ENCODE results near the gene LTBP1. TPM values are rescaled to one million over a fixed set of nuclear protein-coding genes. Genes with fewer than 3 reads are reported as not detected.

The LTBP1 gene
- total RNA-seq, 1 experiment from 2014 or later = 12.5 TPM

- ChIA-PET POLR2A (no interaction called here), CTCF (no interaction called here)
- no peak for TF ChIP-seq POLR2AphosphoS5 (IDR thresholded peaks at IDR 0.05; ENCODE audit: low read depth, low read length)
- no peak for TF ChIP-seq REST (IDR thresholded peaks at IDR 0.05; ENCODE audit: insufficient read depth in 1 of 2, low read depth in 2 of 2, low read length in 1 of 2)
- no peak for TF ChIP-seq CTCF (IDR thresholded peaks at IDR 0.05)
- no peak for TF ChIP-seq SIN3A (IDR thresholded peaks at IDR 0.05; ENCODE audit: borderline replicate concordance, insufficient read depth, low read depth, low read length)
- TF ChIP-seq TCF7L2 (IDR thresholded peaks at IDR 0.05; ENCODE audit: low read depth, low read length) = no peak
- ATAC-seq (no peak), DNase-seq (ENCODE audit: low read depth, low spot score) (no peak)
- Histone ChIP-seq H3K4me3 (ENCODE audit: low read depth in 2 of 2, low read length in 2 of 2) (no peak overlapping the region), H3K27me3 (ENCODE audit: control insufficient read depth, insufficient read depth, low read length) (no peaks in the 10 kb centered on the region), H3K27ac (ENCODE audit: low read length) (no peak overlapping the region), H3K9me3 (ENCODE audit: control insufficient read depth, insufficient read depth, low read depth, low read length) (peaks cover 3% of the 10 kb centered on the region), H3K4me1 (ENCODE audit: control insufficient read depth, insufficient read depth, low read length) (no peaks in the 10 kb centered on the region), H3K36me3 (ENCODE audit: control insufficient read depth, insufficient read depth, low read length) (no peaks in the 10 kb centered on the region)
- intact Hi-C loops (cut with micrococcal nuclease; ENCODE audit: unreplicated experiment) (no loop called here), in situ Hi-C loops (cut with HindIII; ENCODE audit: low pct_unique_long_range_greater_than_20kb, low sequenced_read_pairs) (no loop called here)
- BruUV-seq (replicated peaks) = no TSS peak
Measured at GRCh38 chr2:33267756-33268155, 321.0 kb downstream of the LTBP1 start.

GRCh38 chr2:33268246-33268831, 321.6 kb downstream of the LTBP1 start:
- CTCF ChIA-PET = no interaction called here
- POLR2A ChIA-PET = no interaction called here
- TF ChIP-seq REST (IDR thresholded peaks at IDR 0.05; ENCODE audit: insufficient read depth in 1 of 2, low read depth in 2 of 2, low read length in 1 of 2) = no peak
- no peak for TF ChIP-seq SIN3A (IDR thresholded peaks at IDR 0.05; ENCODE audit: borderline replicate concordance, insufficient read depth, low read depth, low read length)
- TF ChIP-seq POLR2AphosphoS5 (IDR thresholded peaks at IDR 0.05; ENCODE audit: low read depth, low read length) = no peak
- no peak for TF ChIP-seq CTCF (IDR thresholded peaks at IDR 0.05)
- no peak for TF ChIP-seq TCF7L2 (IDR thresholded peaks at IDR 0.05; ENCODE audit: low read depth, low read length)
- H3K27me3 ChIP-seq (ENCODE audit: control insufficient read depth, insufficient read depth, low read length) = no peaks in the 10 kb centered on the region
- no peaks in the 10 kb centered on the region for H3K4me1 ChIP-seq (ENCODE audit: control insufficient read depth, insufficient read depth, low read length)
- no peak overlapping the region for H3K27ac ChIP-seq (ENCODE audit: low read length)
- ATAC-seq (no peak), DNase-seq (ENCODE audit: low read depth, low spot score) (no peak)
- H3K4me3 ChIP-seq (ENCODE audit: low read depth in 2 of 2, low read length in 2 of 2) = no peak overlapping the region
- peaks cover 3% of the 10 kb centered on the region for H3K9me3 ChIP-seq (ENCODE audit: control insufficient read depth, insufficient read depth, low read depth, low read length)
- intact Hi-C loops (cut with micrococcal nuclease; ENCODE audit: unreplicated experiment) (no loop called here), in situ Hi-C loops (cut with HindIII; ENCODE audit: low pct_unique_long_range_greater_than_20kb, low sequenced_read_pairs) (no loop called here)
- H3K36me3 ChIP-seq (ENCODE audit: control insufficient read depth, insufficient read depth, low read length) = no peaks in the 10 kb centered on the region
- no TSS peak for BruUV-seq (replicated peaks)

Data from Panc1 (cell line).